Body of pancreas (tissue), 4 donors: ENCODE data around the gene KLK8. TPM values are rescaled to one million over a fixed set of nuclear protein-coding genes. Genes with fewer than 3 reads are reported as not detected.

Experiments
- ATAC-seq: fragments of 150-250 bp; one replicate; pipeline ENCODE4 v1.9.1; 2016
- DNase-seq, 4 donors: peaks; one replicate each; pipeline ENCODE4 v3.0.0-alpha.2; 2019
- H3K27ac ChIP-seq, 4 donors: fragments of 200-600 bp; sonication (generic); 1 replicate in 3 of 4; 2 replicates in 1 of 4; pipeline versions ENCODE4 v1.5.1 to v1.6.1; 2016 to 2019; ENCODE audit warnings: mild to moderate bottlenecking in 1 of 4, mixed read lengths in 1 of 4, moderate library complexity in 1 of 4
- H3K27me3 ChIP-seq, 2 donors: fragments of 200-600 bp; sonication (generic); one replicate each; pipeline ENCODE4 v1.6.0; 2016; ENCODE audit warnings: mild to moderate bottlenecking in 1 of 2
- H3K36me3 ChIP-seq, 2 donors: fragments of 200-600 bp; sonication (generic); replicated peaks in 1 of 2; 2 replicates each; pipeline ENCODE4 v1.5.1; 2016; ENCODE audit warnings: low read depth in 2 of 2; ENCODE audit not compliant: insufficient read depth in 1 of 2
- H3K4me1 ChIP-seq: fragments of 200-600 bp; sonication (generic); one replicate; pipeline ENCODE4 v1.6.0; 2016
- H3K4me3 ChIP-seq, 2 donors: fragments of 200-600 bp; sonication (generic); 1 replicate in 1 of 2; 2 replicates in 1 of 2; pipeline ENCODE4 v1.5.1; 2016 to 2019
- H3K9me3 ChIP-seq, 3 donors: fragments of 200-600 bp; sonication (generic); 1 replicate in 2 of 3; 2 replicates in 1 of 3; pipeline ENCODE4 v1.5.1; 2016
- POLR2A ChIP-seq, 3 donors: fragments of 450-650 bp; IDR thresholded peaks; one replicate each; pipeline ENCODE4 v1.6.1; 2016; ENCODE audit warnings: antibody characterized with exemption in 3 of 3, mild to moderate bottlenecking in 2 of 3
- WGBS, 2 donors: methylation state at CpG; one replicate each; pipeline ENCODE4 v1.1.5; 2017; 5-methylcytosine and 5-hydroxymethylcytosine counted together
- intact Hi-C: fragments of 100-400 bp; cut with DNase I; formaldehyde crosslinking; loops from one replicate; pipeline ENCODE4 v1.15.1; 2023
- total RNA-seq, 2 donors: library from RNA; depleted of rRNA; stranded (reverse); fragments of >200 nt; gene quantifications; one replicate each; pipeline ENCODE4 v1.1.0, GENCODE V29; 2016
- TF ChIP-seq, protein P1 (sequence below), 7 experiments: fragments of 450-650 bp in 4 of 7; fragments of 200-600 bp in 3 of 7; sonication (generic) in 3 of 7; IDR thresholded peaks; one replicate each; pipeline ENCODE4 v1.5.1; 2016 to 2019; ENCODE audit warnings: antibody characterized with exemption in 7 of 7

KLK8 gene
- total RNA-seq, 2 donors from 2014 or later = not detected

DNA sequence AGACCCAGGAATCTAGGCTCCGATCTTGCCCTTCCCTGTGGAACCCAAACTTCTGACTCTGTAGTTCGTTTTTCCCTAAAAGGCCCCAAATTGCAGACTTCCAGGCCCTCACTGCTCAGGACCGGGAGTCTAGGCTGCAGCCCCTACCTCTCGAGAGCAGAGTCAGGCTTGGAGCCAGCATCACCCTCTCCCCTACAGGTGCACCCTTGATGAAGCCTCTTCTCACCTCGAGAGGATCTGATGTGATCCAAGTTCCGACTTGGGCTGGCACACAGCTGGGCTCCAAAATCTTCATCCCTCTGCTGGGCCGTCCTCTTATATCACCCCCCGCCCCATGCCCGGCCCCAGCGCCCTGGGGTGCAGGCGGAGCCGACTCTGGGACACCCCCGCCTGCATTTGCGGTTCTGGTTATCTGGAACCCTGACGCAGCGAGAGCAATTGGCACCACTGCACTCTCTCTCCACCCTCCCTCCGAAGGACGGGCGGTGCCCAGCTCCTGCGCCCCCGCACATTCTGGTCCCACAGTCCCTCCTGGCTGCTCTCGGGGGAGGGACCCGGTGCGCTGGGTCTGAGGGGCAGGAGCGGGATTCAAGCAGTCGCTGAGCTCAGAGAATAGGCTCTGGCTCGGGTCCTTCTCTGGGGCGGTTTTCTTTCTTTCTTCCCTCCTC, 17.6 kb downstream of the KLK8 start, which contains the start of gene KLK7:
Gene KLK7, minus strand, starts transcription at position 293 of the 668 bp plus-strand sequence. CDS start 1,518 bp downstream, outside the sequence.
- WGBS, 2 donors = 8 to 10% methylated on average over 16 to 28 of the region's 28 CpGs
- Histone ChIP-seq H3K36me3 (no peaks in the 10 kb centered on the region), H3K27me3 (no peaks in the 10 kb centered on the region), H3K27ac (no peak within 1 kb of the TSS), H3K4me1 (no peaks in the 10 kb centered on the region), H3K9me3 (no peaks in the 10 kb centered on the region), H3K4me3 (no peak within 1 kb of the TSS)
- DNase-seq (no peak), ATAC-seq (no peak)
- no peak for TF ChIP-seq POLR2A (IDR thresholded peaks at IDR 0.05)
- TF ChIP-seq, protein P1, sequence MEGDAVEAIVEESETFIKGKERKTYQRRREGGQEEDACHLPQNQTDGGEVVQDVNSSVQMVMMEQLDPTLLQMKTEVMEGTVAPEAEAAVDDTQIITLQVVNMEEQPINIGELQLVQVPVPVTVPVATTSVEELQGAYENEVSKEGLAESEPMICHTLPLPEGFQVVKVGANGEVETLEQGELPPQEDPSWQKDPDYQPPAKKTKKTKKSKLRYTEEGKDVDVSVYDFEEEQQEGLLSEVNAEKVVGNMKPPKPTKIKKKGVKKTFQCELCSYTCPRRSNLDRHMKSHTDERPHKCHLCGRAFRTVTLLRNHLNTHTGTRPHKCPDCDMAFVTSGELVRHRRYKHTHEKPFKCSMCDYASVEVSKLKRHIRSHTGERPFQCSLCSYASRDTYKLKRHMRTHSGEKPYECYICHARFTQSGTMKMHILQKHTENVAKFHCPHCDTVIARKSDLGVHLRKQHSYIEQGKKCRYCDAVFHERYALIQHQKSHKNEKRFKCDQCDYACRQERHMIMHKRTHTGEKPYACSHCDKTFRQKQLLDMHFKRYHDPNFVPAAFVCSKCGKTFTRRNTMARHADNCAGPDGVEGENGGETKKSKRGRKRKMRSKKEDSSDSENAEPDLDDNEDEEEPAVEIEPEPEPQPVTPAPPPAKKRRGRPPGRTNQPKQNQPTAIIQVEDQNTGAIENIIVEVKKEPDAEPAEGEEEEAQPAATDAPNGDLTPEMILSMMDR (IDR thresholded peaks at IDR 0.05) = no peak
- intact Hi-C loops = no loop called here

DNA sequence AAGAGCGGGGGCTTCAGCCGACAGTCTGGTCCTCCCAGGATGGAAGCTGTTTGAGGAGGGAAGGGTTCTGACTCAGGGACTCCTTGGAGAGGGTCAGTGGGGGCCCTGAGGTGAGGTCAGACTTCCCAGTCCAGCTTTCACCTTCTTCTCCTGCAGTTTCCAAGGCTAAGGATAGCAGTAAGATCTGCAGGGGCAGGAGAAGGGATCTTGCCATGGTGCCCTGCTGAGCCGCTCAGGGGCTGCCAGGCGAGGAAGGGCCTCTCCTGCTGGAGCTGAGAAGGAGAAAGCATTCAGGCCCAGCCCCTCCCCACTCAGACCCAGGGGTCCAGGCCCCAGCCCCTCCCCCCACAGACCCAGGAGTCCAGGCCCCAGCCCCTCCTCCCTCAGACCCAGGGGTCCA, 19.2 kb downstream of the KLK8 start:
- intact Hi-C loops = no loop called here
- no peak overlapping the region for H3K4me3 ChIP-seq
- DNase-seq = no peak
- no peaks in the 10 kb centered on the region for H3K27me3 ChIP-seq
- H3K9me3 ChIP-seq = no peaks in the 10 kb centered on the region
- no peak for TF ChIP-seq POLR2A (IDR thresholded peaks at IDR 0.05)
- TF ChIP-seq, protein P1 (IDR thresholded peaks at IDR 0.05) = no peak
- no peaks in the 10 kb centered on the region for H3K36me3 ChIP-seq
- ATAC-seq = no peak
- H3K27ac ChIP-seq = no peak overlapping the region
- no peaks in the 10 kb centered on the region for H3K4me1 ChIP-seq
- 58 to 69% methylated on average over 3 to 4 of the region's 4 CpGs for WGBS, 2 donors

DNA sequence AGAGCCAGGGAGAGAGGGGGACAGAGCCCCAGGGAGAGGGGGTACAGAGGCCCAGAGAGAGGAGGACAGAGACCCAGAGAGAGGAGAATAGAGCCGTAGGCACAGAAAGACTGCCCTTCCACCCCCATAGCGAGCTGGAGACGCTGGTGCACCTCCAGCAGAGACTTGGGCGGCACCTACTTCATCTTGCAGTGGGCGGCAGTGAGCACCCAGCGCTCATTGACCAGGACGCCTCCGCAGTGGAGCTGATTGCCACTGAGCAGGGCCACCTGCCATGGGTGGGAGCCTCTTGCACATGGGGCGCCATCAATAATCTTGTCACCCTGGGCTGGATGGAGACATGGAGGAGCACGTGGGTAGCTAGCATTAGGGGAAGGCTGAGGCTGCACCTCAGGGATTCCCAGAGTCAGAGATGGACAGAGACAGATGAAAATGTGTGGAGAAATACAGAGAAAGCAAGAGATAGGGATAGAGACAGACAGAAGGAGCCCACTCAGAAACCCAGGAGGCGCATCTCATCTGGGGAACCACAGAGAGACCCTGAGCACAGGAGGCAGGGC, 19.7 kb downstream of the KLK8 start:
- TF ChIP-seq, protein P1 (IDR thresholded peaks at IDR 0.05) = no peak
- TF ChIP-seq POLR2A (IDR thresholded peaks at IDR 0.05) = no peak
- no peaks in the 10 kb centered on the region for H3K27me3 ChIP-seq
- H3K27ac ChIP-seq = no peak overlapping the region
- DNase-seq (no peak), ATAC-seq (no peak)
- no peaks in the 10 kb centered on the region for H3K9me3 ChIP-seq
- H3K36me3 ChIP-seq = no peaks in the 10 kb centered on the region
- H3K4me3 ChIP-seq = no peak overlapping the region
- WGBS, 2 donors = 45 to 52% methylated on average over 11 of the region's 11 CpGs
- intact Hi-C loops = no loop called here
- no peaks in the 10 kb centered on the region for H3K4me1 ChIP-seq

DNA sequence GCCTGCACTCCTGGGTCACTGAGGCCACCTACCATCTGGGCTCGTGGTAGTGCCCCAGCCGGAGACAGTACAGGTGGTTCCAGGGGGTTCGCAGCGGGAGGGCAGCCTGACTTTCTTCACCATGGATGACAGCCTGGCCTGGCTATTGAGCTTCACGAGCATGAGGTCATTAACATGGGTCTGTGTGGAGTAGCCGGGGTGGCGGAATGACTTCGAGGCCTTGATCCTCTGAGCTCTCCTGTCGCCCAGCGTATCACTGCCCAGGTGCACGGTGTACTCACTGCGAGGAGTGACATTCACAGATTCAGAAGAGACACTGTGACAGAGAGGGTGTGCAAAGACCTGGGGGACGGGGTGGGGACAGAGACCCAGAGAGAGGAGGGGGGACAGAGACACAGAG, 21.2 kb downstream of the KLK8 start:
- 43 to 46% methylated on average over 8 to 13 of the region's 13 CpGs for WGBS, 2 donors
- Histone ChIP-seq H3K36me3 (no peaks in the 10 kb centered on the region), H3K9me3 (no peaks in the 10 kb centered on the region), H3K4me1 (no peaks in the 10 kb centered on the region), H3K4me3 (no peak overlapping the region), H3K27me3 (no peaks in the 10 kb centered on the region), H3K27ac (no peak overlapping the region)
- no peak for DNase-seq
- ATAC-seq = no peak
- no peak for TF ChIP-seq POLR2A (IDR thresholded peaks at IDR 0.05)
- TF ChIP-seq, protein P1 (IDR thresholded peaks at IDR 0.05) = no peak
- intact Hi-C loops = no loop called here

DNA sequence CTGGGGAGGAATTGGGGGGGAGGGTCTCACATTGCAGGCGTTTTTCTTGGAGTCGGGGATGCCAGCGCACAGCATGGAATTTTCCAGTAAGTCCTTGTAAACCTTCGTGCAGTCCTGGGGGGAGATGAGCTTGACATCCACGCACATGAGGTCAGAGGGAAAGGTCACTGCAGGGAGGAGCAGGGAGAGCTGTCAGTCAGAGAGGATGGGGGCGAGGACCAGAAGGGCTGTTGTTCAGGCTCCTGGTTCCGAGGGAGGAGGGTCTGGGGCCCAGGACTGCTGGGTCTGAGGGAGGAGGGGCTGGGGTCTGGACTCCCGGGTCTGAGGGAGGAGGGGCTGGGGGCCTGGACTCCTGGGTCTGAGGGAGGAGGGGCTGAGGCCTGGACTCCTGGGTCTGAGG, 21.6 kb downstream of the KLK8 start:
- no peaks in the 10 kb centered on the region for H3K36me3 ChIP-seq
- no peaks in the 10 kb centered on the region for H3K4me1 ChIP-seq
- H3K4me3 ChIP-seq = no peak overlapping the region
- WGBS, 2 donors = 32 to 39% methylated on average over 6 to 8 of the region's 8 CpGs
- TF ChIP-seq, protein P1 (IDR thresholded peaks at IDR 0.05) = no peak
- no peak for TF ChIP-seq POLR2A (IDR thresholded peaks at IDR 0.05)
- intact Hi-C loops = no loop called here
- DNase-seq (no peak), ATAC-seq (no peak)
- H3K27me3 ChIP-seq = no peaks in the 10 kb centered on the region
- H3K9me3 ChIP-seq = no peaks in the 10 kb centered on the region
- H3K27ac ChIP-seq = no peak overlapping the region
